Measurements from ENCODE around the gene IL2RA. TPM values are rescaled to one million over a fixed set of nuclear protein-coding genes. Genes with fewer than 3 reads are reported as not detected.
"Not testable (repeated sequence)": the region's sequence is repeated elsewhere in the genome, so short reads cannot be mapped to it uniquely, and the experiment has no call there.

IL2RA gene
- polyA plus RNA-seq, 3 donors: 0.17 TPM; not detected in 2

DNA sequence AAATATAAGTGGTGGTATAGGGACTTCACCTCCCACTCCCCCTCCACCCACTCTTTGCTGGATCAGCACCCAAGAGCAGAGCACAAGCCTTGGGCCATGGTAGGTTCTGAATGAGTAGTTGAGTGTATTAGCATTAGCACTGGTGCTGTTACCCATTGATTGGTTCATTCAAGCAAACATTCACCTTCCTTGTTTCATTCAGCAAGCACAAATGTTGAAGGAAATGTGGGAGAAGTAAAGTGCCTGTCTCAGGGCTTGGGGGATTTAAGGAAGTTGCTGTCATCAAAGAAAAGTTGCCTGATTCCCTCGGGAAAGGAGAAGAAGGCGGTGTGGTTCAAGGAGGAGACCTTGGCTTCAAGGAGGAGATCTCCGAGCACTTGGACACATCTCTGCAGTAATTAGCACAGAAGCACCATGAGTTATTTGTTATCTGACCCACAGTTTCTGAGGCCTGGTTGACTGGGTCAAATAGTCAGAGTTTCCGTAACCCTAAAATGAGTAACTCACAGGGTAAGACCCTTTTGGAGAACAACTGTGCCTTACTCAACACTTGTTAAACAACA lies 17.3 kb downstream of the IL2RA start:
- DNase-seq (ENCODE audit: low read depth in 3 of 3, low spot score in 2 of 3): no peak

GRCh38 chr10:6044060-6044459 lies 18.1 kb downstream of the IL2RA start:
- DNase-seq (ENCODE audit: low read depth in 3 of 3, low spot score in 2 of 3): no peak

DNA sequence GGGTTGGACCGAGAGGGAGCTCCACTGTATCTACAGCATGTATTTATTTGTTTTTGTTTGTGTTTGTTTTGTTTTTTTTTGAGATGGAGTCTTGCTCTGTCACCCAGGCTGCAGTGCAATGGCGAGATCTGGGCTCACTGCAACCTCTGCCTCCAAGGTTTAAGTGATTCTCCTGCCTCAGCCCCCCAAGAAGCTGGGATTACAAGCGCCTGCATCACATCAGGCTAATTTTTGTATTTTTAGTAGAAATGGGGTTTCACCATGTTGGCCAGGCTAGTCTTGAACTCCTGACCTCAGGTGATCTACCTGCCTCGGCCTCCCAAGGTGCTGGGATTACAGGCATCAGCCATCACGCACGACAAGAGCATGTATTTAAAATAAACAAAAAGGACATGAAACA lies 18.8 kb downstream of the IL2RA start:
- not testable (repeated sequence) for DNase-seq (ENCODE audit: low read depth in 3 of 3, low spot score in 2 of 3)

DNA sequence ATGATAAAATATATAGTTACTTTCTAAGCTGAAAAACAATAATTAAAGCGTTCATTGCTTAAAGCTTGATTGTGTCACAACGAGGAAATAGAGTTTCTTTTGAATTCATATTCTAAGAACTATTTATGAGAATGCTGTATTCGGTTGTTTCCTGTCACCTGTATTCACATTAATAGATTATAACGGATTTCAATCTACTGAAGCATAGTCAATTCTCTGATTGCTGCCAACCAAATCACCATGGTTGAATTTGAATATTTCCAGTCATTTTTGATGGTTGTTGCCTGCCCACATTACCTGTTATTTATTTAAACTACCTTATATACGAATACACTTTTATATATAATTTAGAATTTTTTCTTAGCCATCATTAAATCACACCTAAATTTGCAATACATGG lies 22.0 kb downstream of the IL2RA start:
- no peak for DNase-seq (ENCODE audit: low read depth in 3 of 3, low spot score in 2 of 3)

- no peak for DNase-seq (ENCODE audit: low read depth in 3 of 3, low spot score in 2 of 3)
These were observed 22.5 kb downstream of the IL2RA start for GRCh38 chr10:6039711-6040110.

DNA sequence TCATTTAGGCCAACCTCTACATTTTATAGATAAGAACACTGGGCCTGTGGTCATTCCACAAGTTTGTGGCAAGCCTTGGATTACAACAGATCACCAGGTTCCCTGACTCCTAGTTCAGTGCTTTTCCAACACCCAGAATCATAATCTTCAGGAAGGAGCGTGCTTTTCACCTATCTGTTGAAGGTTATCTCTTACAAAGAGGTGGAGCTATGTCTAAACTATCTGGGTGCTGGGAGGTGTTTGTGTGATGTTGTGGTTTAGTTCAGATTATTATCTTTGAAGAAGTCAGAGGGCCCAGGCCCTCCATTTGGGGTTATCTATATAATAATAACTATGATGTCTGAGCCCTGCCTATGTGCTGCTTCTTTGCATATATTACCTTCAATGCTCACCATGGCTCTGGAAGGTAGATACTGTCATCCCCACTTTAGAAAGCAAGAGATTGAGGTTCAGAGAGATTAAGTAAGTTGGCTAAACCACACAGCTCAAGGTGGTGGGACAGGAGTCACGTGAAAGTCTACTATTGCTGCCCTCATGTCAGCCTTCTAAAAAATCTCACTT lies 24.0 kb downstream of the IL2RA start:
- no peak for DNase-seq (ENCODE audit: low read depth in 3 of 3, low spot score in 2 of 3)

DNA sequence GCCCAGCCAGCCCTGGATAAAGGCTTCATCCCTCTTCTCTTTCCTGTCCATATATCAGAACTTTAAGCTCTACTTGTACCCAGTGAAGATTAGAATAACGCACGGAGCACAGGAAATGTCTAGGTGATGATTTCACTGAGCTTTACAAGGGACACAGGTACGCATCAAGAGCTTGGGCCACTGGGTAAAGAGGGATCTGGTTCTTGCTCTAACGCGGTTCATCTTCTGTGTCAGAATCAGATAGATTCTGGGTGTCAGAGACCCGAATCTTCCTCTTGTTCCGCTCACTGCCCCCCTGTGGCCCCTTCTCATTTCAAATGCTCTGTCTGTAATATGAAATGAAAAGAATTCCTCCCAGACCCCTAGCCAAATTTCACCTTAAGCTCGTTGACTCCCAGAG lies 24.7 kb downstream of the IL2RA start:
- no peak for DNase-seq (ENCODE audit: low read depth in 3 of 3, low spot score in 2 of 3)

DNA sequence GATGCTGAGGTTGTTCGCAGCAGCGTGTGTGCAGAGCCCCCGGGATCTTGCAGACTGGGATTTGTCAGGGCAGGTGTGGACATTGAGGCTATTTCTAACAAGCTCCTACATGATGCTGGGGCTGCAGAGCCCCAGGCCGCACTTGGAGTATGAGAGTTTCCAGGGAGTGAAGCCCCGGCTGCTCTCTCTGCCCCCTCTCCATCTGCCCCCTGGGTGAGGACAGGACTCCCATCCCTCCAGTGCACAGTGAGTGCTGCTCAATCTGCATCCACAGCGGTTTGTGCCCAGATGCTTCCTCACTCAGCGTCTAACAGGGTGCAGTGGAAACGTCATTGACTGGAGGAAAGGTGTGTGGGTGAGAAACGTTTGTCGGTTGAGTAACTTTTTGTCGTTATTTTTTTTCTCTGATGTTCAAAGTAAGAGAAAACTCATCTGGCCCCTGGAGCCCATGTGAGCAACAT lies 25.3 kb downstream of the IL2RA start:
- no peak for DNase-seq (ENCODE audit: low read depth in 3 of 3, low spot score in 2 of 3)

DNA sequence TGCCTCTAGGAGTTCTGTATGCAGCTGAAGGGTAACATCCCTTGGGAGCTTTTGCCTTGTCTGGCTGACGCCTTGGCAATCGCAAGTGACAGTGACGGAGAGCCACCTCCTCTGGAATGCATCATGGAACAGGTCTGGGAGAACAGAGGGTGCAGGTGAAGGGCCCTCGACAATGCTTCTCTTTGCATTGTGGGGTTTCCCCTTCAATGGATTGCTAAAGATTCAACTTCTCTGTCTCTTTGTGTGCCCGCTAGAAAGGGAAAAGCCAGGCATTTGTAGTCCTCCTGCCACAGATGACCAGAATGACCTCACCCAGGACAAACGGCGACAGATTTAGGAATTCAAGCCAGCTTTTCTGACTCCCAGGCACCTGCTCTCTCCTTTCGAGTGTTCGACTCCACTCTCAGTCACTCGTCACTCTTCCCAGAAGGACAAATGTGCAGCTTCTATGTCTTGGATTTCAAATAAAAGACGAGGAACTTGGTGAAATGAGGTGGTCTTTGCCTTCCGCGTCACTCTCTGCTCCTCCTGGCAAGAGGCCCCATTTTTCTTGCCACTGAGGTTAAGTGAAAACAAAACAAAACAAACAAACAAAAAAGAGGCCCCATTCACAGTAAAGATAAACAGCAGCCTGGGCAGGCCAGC lies 26.1 kb downstream of the IL2RA start:
- DNase-seq (ENCODE audit: low read depth in 3 of 3, low spot score in 2 of 3): no peak

GRCh38 chr10:6035101-6035834 lies 26.9 kb downstream of the IL2RA start:
- no peak for DNase-seq (ENCODE audit: low read depth in 3 of 3, low spot score in 2 of 3)

DNA sequence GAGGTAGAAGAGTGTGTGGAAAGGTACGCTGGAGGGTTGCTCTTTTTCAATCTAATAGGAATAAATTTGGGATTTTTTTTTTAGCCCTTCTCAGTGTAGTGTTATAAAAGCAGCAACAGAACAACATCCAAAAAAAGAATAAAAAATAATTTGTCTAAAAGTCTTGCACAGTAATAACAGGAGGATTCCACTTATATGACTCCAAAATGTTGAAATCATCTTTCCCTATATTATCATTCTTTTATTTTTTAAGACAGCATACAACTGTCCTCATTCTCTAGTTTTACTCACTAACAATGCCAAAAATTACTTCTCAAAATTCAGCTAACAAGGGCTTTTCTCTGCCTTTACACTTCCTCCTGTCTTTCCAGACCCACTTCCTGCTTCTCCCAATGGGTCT lies 27.8 kb downstream of the IL2RA start:
- DNase-seq (ENCODE audit: low read depth in 3 of 3, low spot score in 2 of 3): no peak

DNA sequence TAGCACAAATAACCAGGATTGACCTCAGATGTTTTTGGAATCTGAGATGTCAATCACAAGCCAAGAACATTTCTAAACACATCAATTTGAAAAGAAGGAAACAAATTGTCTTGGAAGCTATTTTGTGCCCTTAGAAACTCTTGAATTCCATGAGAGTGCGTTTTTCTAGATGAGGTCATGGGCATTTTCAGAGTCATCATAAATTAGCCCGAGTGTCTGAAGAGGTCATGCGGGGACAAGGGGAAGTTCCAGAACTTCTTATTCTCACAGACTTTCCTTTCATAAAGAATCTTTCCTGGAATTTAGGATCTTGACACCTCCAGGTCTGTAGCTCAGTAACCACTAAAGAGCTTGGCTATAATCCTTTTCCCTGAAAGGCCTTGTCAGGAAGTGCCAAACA lies 28.2 kb downstream of the IL2RA start:
- DNase-seq (ENCODE audit: low read depth in 3 of 3, low spot score in 2 of 3): no peak

DNA sequence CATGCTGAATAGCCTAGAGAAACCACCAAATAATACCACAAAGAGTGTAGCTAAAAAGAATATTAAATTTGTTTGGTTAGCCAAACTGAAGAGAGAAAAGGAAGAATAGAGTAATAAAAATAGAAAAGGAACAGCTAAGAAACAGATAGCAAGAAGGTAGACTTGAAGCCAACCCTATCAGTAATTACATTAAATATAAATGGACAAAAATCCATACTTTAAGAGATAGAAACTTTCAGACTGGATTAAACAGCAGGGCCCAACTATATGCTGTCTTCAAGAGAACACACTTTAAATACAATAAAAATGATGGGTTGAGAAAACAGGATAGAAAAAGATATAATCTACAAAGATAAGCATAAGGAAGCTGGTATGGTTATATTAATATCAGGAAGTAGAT lies 31.2 kb downstream of the IL2RA start:
- no peak for DNase-seq (ENCODE audit: low read depth in 3 of 3, low spot score in 2 of 3)

DNA sequence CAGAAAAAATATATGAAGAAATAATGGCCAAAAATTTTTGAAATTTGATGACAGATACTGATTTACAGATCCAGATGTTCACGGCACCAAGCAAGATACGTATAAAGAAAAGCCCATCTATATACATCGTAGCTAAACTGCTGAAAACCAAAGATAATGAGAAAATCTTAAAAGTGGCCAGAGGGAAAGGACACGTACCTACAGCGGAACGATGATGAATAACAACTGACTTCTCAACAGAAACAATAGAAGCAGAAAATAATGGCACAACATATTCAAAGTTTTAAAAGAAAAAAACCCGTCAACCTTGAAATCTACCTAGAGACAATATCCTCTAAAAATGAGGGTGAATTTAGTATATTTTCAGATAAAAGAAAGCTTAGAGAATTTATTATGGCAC lies 31.9 kb downstream of the IL2RA start:
- DNase-seq (ENCODE audit: low read depth in 3 of 3, low spot score in 2 of 3): no peak

- no peak for DNase-seq (ENCODE audit: low read depth in 3 of 3, low spot score in 2 of 3)
These were observed 34.2 kb downstream of the IL2RA start for GRCh38 chr10:6027929-6028328.

GRCh38 chr10:6025683-6026255 lies 36.4 kb downstream of the IL2RA start:
- no peak for DNase-seq (ENCODE audit: low read depth in 3 of 3, low spot score in 2 of 3)

DNA sequence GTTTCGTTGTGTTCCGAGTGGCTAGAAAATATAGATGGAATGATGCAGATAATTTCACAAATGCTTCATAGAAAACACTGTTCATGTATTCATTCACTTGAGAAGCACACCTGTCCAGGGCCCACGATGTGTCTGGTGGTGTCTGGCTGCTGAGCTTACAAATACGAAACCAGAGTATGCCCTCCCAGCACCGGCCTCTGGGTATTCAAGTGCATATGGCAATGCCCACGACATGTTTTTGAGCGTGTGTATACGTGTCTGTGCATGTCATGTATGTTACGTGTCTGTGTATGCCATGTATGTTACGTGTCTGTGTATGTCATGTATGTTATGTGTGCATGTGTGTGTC lies 37.9 kb downstream of the IL2RA start:
- no peak for DNase-seq (ENCODE audit: low read depth in 3 of 3, low spot score in 2 of 3)

DNA sequence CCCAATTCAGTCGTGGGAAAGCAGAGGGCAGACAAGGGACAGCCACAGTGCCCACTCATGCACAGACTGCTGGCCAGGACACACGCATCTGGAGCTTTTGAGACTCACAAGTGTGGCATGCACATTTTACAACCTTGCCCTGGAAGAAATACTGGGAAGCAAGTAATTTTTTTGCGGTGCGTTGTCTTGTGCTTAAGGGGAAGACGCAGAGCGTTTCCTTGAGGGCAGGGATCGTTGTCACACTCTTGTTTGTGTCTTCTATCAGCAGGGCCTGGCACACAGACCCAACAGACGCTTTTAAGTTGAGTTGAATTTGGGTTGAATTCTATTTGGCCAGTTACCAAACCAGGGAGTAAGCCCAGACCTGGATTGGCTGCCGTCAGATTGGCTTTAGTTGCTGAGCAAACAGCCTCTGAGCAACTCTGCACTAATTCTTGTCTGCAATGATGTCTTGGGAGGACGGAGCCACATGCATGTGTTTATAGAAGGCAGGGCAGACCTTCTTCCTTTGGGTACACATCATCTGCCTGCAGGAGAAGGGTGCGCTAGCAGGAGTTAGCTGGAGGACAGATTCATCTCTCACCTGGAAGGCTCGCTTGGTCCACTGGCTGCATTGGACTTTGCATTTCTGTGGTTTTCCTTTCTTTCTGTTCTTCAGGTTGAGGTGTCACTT lies 38.4 kb downstream of the IL2RA start:
- no peak for DNase-seq (ENCODE audit: low read depth in 3 of 3, low spot score in 2 of 3)

DNA sequence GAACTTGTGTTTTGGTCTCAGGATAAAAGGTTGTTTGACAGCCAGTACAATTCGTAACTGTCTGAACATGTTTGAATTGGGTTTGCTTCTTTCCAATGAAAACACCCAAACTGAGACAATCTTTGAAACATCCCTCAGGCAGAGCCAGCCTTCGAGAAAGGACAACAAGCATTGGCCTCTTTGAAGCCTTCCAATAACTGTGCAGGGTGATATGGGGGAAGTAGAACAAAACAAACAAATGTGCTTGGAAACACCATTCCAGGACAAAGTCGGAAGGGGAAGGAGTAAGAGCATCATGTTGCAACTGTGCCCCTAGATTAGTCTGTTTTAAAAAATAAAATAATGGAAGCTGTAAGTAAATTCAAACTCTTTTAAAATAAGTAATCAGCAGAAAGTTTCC lies 39.5 kb downstream of the IL2RA start:
- DNase-seq (ENCODE audit: low read depth in 3 of 3, low spot score in 2 of 3): no peak

DNA sequence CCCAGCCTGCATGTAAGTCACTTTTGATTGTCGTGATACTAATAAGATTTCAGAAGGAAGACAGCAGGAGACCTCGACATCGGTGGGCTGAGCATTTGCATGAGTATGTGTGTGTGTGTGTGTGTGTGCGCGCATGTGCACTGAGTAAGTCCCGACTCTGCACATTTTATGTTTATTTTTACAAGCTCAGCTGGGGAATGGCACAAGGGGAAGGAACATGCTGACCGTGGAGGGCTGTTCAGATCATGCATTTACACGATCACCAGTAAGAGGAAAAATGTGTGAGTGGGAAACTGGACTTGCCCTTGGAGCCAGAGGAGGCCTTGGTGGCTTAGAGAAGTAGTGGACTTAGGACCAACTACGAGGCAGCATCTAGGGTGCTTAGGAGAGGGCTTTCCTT lies 41.3 kb downstream of the IL2RA start:
- no peak for DNase-seq (ENCODE audit: low read depth in 3 of 3, low spot score in 2 of 3)

GRCh38 chr10:6019796-6020195 lies 42.4 kb downstream of the IL2RA start:
- DNase-seq (ENCODE audit: low read depth in 3 of 3, low spot score in 2 of 3): no peak
